HG03025 (cell line): Measurements from ENCODE around the gene CLDN14.

Experiments used
- ATAC-seq: cut with Tn5 transposase; IDR thresholded peaks from one replicate; pipeline ENCODE4 v1.9.1; 2021; ENCODE audit warnings: mild to moderate bottlenecking, moderate library complexity; ENCODE audit not compliant: unreplicated experiment, low FRiP score

CLDN14 gene

GRCh38 chr21:36411301-36411700 lies 68.6 kb downstream of the CLDN14 start:
- ATAC-seq: no peak
